Measurements from ENCODE around the gene ERLEC1. TPM values are rescaled to one million over a fixed set of nuclear protein-coding genes. Genes with fewer than 3 reads are reported as not detected.
A peak's percentile ranks its signal among the peaks of the same experiment; 100 is the strongest.
"Not testable (repeated sequence)": the region's sequence is repeated elsewhere in the genome, so short reads cannot be mapped to it uniquely, and the experiment has no call there.

The ERLEC1 gene
- total RNA-seq, 1 experiment from 2014 or later = 70.2 TPM

- no peak for DNase-seq (ENCODE audit: low read depth)
These were observed 42.6 kb downstream of the ERLEC1 start for GRCh38 chr2:53829273-53829979.

- not testable (repeated sequence) for DNase-seq (ENCODE audit: low read depth)
These were observed 43.1 kb downstream of the ERLEC1 start for GRCh38 chr2:53829980-53830290.

- no peak for DNase-seq (ENCODE audit: low read depth)
These were observed 53.7 kb downstream of the ERLEC1 start for GRCh38 chr2:53840580-53840979.

GRCh38 chr2:53841651-53842050, 54.8 kb downstream of the ERLEC1 start:
- DNase-seq (ENCODE audit: low read depth) = not testable (repeated sequence)

GRCh38 chr2:53842891-53843290, 56.0 kb downstream of the ERLEC1 start:
- peak; percentile 43 for DNase-seq (ENCODE audit: low read depth)

- no peak for DNase-seq (ENCODE audit: low read depth)
These were observed 56.8 kb downstream of the ERLEC1 start for GRCh38 chr2:53843595-53843994.

GRCh38 chr2:53848062-53848461, 61.2 kb downstream of the ERLEC1 start:
- no peak for DNase-seq (ENCODE audit: low read depth)

- DNase-seq (ENCODE audit: low read depth) = not testable (repeated sequence)
These were observed 64.4 kb downstream of the ERLEC1 start for GRCh38 chr2:53851052-53851757.

GRCh38 chr2:53852532-53852931, 65.7 kb downstream of the ERLEC1 start:
- no peak for DNase-seq (ENCODE audit: low read depth)

- no peak for DNase-seq (ENCODE audit: low read depth)
These were observed 67.8 kb downstream of the ERLEC1 start for GRCh38 chr2:53854678-53855077.

GRCh38 chr2:53856272-53856671, 69.4 kb downstream of the ERLEC1 start:
- DNase-seq (ENCODE audit: low read depth) = no peak

GRCh38 chr2:53859206-53860181, 72.7 kb downstream of the ERLEC1 start, which contains the start of gene GPR75:
GPR75 (minus strand) TSS chr2:53859967; CDS start chr2:53854756, 5,211 bp downstream.
- DNase-seq (ENCODE audit: low read depth) = no peak

GRCh38 chr2:53861824-53862223, 75.0 kb downstream of the ERLEC1 start:
- DNase-seq (ENCODE audit: low read depth) = no peak

GRCh38 chr2:53863538-53864227, 76.8 kb downstream of the ERLEC1 start:
- no peak for DNase-seq (ENCODE audit: low read depth)

GRCh38 chr2:53865264-53865663, 78.4 kb downstream of the ERLEC1 start:
- no peak for DNase-seq (ENCODE audit: low read depth)

GRCh38 chr2:53865962-53866361, 79.1 kb downstream of the ERLEC1 start:
- no peak for DNase-seq (ENCODE audit: low read depth)

GRCh38 chr2:53867169-53867568, 80.3 kb downstream of the ERLEC1 start:
- DNase-seq (ENCODE audit: low read depth) = no peak

GRCh38 chr2:53867773-53868172, 80.9 kb downstream of the ERLEC1 start:
- DNase-seq (ENCODE audit: low read depth) = no peak

All from HT1080 (cell line).